ENCODE data around the gene UBE2O. TPM values are rescaled to one million over a fixed set of nuclear protein-coding genes. Genes with fewer than 3 reads are reported as not detected.

UBE2O gene
- total and polyA plus RNA-seq, 2 donors (not counting 3 experiments of a cell fraction or from before 2014, with no cell fraction given): 13.9 to 34.1 TPM

DNA sequence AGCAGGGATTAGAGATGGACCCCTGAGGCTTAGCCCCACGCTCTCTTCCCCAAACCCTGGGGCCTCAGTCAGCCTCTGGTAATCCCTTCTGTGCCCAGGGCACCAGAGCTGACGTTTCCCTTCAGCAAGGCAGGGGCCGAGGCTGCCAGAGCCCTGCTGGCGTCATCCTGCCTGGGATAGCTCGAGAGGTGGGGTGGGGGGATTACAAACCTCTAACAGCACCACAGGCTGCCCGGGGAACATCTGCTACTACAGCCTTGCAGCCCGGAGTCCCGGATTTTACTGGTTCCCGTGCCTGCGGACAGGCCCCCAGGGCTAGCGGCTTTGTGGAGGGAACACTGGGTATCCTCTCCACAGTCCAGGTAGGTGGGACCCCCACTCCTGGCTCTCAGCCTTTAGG is 14.4 kb upstream of the UBE2O start, which contains the start of gene AANAT:
AANAT (plus strand) TSS at position 238 of the 400 bp plus-strand sequence. CDS start 1,144 bp downstream, outside the sequence.
- H4K20me1 ChIP-seq (replicated peaks; ENCODE audit: control insufficient read depth, extremely low read depth, insufficient read depth, low read length): no peaks in the 10 kb centered on the region
- no peak within 1 kb of the TSS for H3K27ac ChIP-seq (ENCODE audit: insufficient read depth, low read depth, low read length)
- no peak within 1 kb of the TSS for H3K4me2 ChIP-seq (ENCODE audit: insufficient read depth, low read length)
- ChIA-PET POLR2A (no interaction called here), CTCF (interaction anchor here (0.8 to 3.4 kb wide), 14 partner anchors 8 to 214 kb away, joined by 3 to 110 read pairs (median 6); no protein-coding TSS in a partner anchor)
- BruUV-seq (replicated peaks): no TSS peak
- no peak for TF ChIP-seq MYC (IDR thresholded peaks at IDR 0.05; ENCODE audit: low read depth, low read length)
- TF ChIP-seq, protein P1, sequence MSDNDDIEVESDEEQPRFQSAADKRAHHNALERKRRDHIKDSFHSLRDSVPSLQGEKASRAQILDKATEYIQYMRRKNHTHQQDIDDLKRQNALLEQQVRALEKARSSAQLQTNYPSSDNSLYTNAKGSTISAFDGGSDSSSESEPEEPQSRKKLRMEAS (IDR thresholded peaks at IDR 0.05; ENCODE audit: insufficient read depth, insufficient read length): no peak
- no peak for TF ChIP-seq POLR2AphosphoS5 (IDR thresholded peaks at IDR 0.05; ENCODE audit: insufficient read depth, low read depth, low read length)
- TF ChIP-seq FOS (IDR thresholded peaks at IDR 0.05; ENCODE audit: borderline replicate concordance, insufficient read depth, low read length): no peak
- TF ChIP-seq JUN (IDR thresholded peaks at IDR 0.05; ENCODE audit: borderline replicate concordance, insufficient read depth, insufficient read length, low read depth): no peak
- TF ChIP-seq GATA2 (IDR thresholded peaks at IDR 0.05; ENCODE audit: insufficient read depth, insufficient read length, low read depth, low read length): no peak
- TF ChIP-seq EZH2 (IDR thresholded peaks at IDR 0.05; ENCODE audit: borderline replicate concordance, low read depth, low read length, severe bottlenecking): no peak
- no peak for TF ChIP-seq POLR2A (IDR thresholded peaks at IDR 0.05; ENCODE audit: low read depth, low read length)
- TF ChIP-seq, protein P2, sequence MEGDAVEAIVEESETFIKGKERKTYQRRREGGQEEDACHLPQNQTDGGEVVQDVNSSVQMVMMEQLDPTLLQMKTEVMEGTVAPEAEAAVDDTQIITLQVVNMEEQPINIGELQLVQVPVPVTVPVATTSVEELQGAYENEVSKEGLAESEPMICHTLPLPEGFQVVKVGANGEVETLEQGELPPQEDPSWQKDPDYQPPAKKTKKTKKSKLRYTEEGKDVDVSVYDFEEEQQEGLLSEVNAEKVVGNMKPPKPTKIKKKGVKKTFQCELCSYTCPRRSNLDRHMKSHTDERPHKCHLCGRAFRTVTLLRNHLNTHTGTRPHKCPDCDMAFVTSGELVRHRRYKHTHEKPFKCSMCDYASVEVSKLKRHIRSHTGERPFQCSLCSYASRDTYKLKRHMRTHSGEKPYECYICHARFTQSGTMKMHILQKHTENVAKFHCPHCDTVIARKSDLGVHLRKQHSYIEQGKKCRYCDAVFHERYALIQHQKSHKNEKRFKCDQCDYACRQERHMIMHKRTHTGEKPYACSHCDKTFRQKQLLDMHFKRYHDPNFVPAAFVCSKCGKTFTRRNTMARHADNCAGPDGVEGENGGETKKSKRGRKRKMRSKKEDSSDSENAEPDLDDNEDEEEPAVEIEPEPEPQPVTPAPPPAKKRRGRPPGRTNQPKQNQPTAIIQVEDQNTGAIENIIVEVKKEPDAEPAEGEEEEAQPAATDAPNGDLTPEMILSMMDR (IDR thresholded peaks at IDR 0.05; ENCODE audit: extremely low read depth in 1 of 2, insufficient read depth in 1 of 2, low read depth in 1 of 2, low read length in 2 of 2): no peak
- dilution Hi-C loops (cut with MboI; ENCODE audit: extremely low pct_ligation_motif_present, low sequenced_read_pairs) (no loop called here), intact Hi-C loops (cut with micrococcal nuclease) (loop anchor here (2.0 kb wide), 1 partner anchor 59 kb away; no protein-coding TSS in a partner anchor)
- H3K4me3 ChIP-seq (replicated peaks in 1 of 3; ENCODE audit: insufficient read depth in 1 of 3, low read depth in 1 of 3, low read length in 3 of 3): no peak within 1 kb of the TSS
- no peak for DNase-seq (ENCODE audit: low read depth, low spot score)
- no peak within 1 kb of the TSS for H2AFZ ChIP-seq (ENCODE audit: low read depth, low read length)
- FAIRE-seq: no peak
- no peaks in the 10 kb centered on the region for H3K79me2 ChIP-seq (ENCODE audit: control insufficient read depth, insufficient read depth, low read length)
- peaks cover 0 to 6% of the 10 kb centered on the region in 2 experiments for H3K36me3 ChIP-seq (ENCODE audit: control insufficient read depth in 2 of 2, extremely low read depth in 1 of 2, insufficient read depth in 2 of 2, low read length in 2 of 2)
- no peak within 1 kb of the TSS for H3K9ac ChIP-seq (replicated peaks; ENCODE audit: extremely low read depth, insufficient read depth, low read length)
- no peaks in the 10 kb centered on the region for H3K9me3 ChIP-seq (replicated peaks; ENCODE audit: control insufficient read depth, insufficient read depth, low read length)
- no peaks in the 10 kb centered on the region for H3K9me1 ChIP-seq (replicated peaks; ENCODE audit: control insufficient read depth, extremely low read depth, insufficient read depth, low read length)
- H3K4me1 ChIP-seq (ENCODE audit: control insufficient read depth, extremely low read depth, insufficient read depth, low read length): no peaks in the 10 kb centered on the region
- no peaks in the 10 kb centered on the region for H3K27me3 ChIP-seq (ENCODE audit: control insufficient read depth in 2 of 2, insufficient read depth in 2 of 2, low read length in 2 of 2)
